Gastrocnemius medialis (tissue), 4 donors: ENCODE measurements around the gene ABI3BP.

Experiments
- CTCF ChIP-seq, 5 experiments: fragments of 450-650 bp in 3 of 5; fragments of 200-600 bp in 2 of 5; sonication (generic) in 2 of 5; IDR thresholded peaks in 4 of 5; conservative IDR thresholded peaks in 1 of 5; 1 replicate in 4 of 5; 2 replicates in 1 of 5; pipeline ENCODE4 v1.5.1; 2016 to 2019; ENCODE audit warnings: antibody characterized with exemption in 5 of 5, mild to moderate bottlenecking in 3 of 5, moderate library complexity in 3 of 5
- POLR2A ChIP-seq, 2 donors: fragments of 450-650 bp; IDR thresholded peaks; one replicate each; pipeline ENCODE4 v1.6.1; 2017; ENCODE audit warnings: antibody characterized with exemption in 2 of 2, mild to moderate bottlenecking in 2 of 2, moderate library complexity in 2 of 2

DNA sequence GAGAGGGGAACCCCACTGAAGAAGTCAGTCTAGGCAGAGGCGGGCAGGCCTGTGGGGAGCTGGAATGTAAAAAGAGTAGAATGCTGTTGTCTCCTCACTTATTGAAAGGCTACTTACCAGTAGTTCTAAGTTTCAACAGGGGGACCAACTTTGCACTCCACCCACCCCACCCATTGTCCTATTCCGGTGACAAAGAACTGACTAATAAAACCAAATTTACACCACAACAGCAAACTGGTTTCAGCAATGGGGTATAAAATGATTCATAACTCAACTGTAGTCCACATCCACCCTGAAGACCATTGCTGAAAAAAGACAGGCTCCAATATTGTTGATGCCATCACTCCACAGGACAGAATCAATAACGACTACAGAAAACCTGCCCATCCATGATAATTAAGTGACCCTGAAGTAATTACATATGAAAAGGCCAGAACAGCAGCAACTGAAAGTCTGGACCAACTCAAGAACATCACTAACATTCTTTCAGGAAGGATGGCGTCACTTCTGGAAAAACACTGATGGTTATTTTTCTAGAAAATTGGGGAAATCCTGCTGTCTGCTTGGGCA, 80.2 kb downstream of the ABI3BP start:
- TF ChIP-seq CTCF (IDR thresholded peaks at IDR 0.05 in 4 of 5, conservative IDR thresholded peaks at IDR 0.05 in 1 of 5) (no peak), POLR2A (IDR thresholded peaks at IDR 0.05) (no peak)
